GM12872 (cell line): ENCODE results near the gene ZXDA.

Source experiments
- TF ChIP-seq, protein P1 (sequence below): IDR thresholded peaks from 3 replicates; pipeline ENCODE4 v1.5.1; 2011; ENCODE audit warnings: low read depth, mild to moderate bottlenecking, low read length, moderate library complexity; ENCODE audit not compliant: insufficient read depth

ZXDA gene

DNA sequence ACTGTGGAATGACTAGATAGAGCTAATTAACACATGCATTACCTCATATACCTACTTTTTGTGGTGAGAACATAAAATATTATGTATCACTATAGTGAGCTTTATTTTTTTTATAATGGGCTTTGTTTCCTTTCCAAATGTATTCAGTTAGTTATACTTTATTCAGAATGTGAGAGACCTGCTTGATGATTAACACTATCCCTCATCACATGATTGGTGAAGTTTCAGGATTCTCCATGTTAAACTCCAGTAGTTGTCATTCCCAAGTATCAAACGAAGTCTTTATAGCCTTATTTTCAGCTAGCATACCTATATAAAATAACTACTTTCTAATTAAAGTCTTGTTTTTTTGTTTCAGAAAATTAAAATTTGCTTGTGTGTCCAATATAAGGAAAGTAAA, 8.8 kb downstream of the ZXDA start:
- TF ChIP-seq, protein P1, sequence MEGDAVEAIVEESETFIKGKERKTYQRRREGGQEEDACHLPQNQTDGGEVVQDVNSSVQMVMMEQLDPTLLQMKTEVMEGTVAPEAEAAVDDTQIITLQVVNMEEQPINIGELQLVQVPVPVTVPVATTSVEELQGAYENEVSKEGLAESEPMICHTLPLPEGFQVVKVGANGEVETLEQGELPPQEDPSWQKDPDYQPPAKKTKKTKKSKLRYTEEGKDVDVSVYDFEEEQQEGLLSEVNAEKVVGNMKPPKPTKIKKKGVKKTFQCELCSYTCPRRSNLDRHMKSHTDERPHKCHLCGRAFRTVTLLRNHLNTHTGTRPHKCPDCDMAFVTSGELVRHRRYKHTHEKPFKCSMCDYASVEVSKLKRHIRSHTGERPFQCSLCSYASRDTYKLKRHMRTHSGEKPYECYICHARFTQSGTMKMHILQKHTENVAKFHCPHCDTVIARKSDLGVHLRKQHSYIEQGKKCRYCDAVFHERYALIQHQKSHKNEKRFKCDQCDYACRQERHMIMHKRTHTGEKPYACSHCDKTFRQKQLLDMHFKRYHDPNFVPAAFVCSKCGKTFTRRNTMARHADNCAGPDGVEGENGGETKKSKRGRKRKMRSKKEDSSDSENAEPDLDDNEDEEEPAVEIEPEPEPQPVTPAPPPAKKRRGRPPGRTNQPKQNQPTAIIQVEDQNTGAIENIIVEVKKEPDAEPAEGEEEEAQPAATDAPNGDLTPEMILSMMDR = no peak

DNA sequence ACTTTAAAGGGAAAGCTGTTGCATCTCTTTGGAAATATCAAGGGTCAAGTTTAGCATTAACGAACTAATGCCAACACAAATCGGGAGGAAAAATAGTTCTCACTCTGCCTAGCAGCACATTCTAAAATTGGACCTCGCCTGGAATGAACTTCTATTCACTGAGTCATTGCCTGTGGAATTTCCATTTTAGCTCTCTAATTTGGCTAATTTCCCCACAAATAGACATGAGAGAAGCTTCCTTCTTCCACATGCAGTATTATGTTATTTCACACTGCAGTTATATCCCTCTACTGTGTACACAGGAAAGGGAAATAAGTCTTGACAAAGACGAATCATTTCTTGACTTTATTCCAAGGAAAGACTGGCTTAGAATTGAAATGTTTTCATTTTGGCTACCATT, 9.3 kb downstream of the ZXDA start:
- TF ChIP-seq, protein P1 = no peak

- TF ChIP-seq, protein P1 = no peak
Observed at GRCh38 chrX:57899906-57900305, 10.4 kb downstream of the ZXDA start.

GRCh38 chrX:57899064-57899463, 11.2 kb downstream of the ZXDA start:
- TF ChIP-seq, protein P1 = no peak

GRCh38 chrX:57871463-57871862, 38.8 kb downstream of the ZXDA start:
- TF ChIP-seq, protein P1 = no peak
